Hematopoietic multipotent progenitor cell treated with erythropoietin and hydrocortisone succinate and interleukin-3 and kit ligand, for 6 days (in vitro differentiated cells): ENCODE measurements around the gene SPACA4.
"Not testable (repeated sequence)": the region's sequence is repeated elsewhere in the genome, so short reads cannot be mapped to it uniquely, and the experiment has no call there.

Experiments used
- DNase-seq: peaks from one replicate; pipeline ENCODE4 v3.0.0-alpha.2; 2015

SPACA4 gene

DNA sequence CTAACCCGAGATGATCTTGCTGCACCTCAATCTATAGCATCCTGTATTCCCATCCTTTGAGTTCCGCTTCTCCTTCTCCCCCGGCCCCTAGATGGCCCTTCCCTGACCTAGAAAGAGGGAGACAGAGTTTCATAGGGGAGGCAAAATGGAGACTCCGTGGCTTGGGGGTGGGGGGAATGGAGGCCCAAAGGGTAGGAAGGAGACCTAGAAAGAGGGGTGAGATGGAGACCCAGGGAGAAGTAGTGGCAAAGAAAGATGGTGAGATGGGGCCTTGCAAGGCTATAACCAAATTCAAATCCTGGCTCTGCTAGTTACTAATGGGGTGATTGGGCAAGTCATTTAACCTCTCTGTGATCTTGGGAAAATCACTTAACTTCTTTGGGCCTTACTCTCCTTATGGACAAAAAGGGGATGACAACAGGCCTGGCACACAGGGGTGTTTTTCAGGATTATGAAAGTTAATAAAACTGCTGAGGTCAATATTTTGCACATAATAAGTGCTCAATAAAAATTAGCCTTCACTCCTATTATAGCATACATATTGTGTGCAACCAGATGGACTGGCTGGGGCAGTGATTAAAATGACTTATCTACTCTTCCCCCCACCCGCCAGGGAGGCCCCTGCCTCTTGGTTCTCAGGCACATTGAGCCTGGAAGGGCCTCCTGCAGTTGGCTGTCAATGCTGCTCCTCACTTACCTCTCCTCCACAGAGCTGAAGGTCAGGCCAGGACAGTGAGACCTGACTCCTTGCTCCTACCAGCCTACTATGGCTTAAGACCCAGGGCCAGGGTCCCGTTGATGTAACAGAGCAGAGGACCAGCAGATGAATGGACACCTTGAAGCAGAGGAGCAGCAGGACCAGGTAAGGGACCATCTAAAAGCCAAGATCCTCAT, 13.4 kb downstream of the SPACA4 start:
- DNase-seq, result peak; percentile 67

DNA sequence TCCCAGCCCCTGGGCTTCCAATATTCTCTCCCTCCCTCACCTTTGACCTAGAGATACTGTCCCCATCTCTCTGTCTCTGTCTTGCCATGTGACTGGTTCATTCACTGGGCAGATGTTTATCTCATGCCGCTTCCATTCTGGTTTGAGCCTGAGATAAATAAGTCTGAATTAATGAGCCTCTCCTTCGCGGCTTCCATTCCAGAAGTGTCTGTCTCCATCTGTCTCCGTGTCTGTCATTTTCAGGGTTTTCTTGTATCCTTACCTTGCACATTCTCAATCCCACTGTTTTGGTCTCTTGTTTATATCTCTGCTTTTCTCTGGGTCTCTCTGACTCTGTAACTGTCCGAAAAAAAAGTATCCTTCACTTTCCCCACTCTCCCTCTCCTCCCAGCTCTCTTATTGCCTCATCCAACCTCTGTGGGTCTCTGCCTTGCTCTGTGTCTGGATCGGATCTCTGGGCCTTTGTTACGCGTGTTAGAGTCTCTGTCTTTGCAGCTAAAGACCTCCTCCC, 17.1 kb downstream of the SPACA4 start:
- peak; percentile 48 for DNase-seq

GRCh38 chr19:48624067-48624594, 17.6 kb downstream of the SPACA4 start:
- DNase-seq, result peak; percentile 98

GRCh38 chr19:48624791-48625723, 18.5 kb downstream of the SPACA4 start:
- no peak for DNase-seq

DNA sequence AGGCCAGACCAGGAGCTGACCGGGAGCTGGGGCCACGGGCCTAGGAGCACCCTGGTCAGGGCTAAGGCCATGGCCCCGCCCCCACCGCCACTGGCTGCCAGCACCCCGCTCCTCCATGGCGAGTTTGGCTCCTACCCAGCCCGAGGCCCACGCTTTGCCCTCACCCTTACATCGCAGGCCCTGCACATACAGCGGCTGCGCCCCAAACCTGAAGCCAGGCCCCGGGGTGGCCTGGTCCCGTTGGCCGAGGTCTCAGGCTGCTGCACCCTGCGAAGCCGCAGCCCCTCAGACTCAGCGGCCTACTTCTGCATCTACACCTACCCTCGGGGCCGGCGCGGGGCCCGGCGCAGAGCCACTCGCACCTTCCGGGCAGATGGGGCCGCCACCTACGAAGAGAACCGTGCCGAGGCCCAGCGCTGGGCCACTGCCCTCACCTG, 19.4 kb downstream of the SPACA4 start:
- no peak for DNase-seq

DNA sequence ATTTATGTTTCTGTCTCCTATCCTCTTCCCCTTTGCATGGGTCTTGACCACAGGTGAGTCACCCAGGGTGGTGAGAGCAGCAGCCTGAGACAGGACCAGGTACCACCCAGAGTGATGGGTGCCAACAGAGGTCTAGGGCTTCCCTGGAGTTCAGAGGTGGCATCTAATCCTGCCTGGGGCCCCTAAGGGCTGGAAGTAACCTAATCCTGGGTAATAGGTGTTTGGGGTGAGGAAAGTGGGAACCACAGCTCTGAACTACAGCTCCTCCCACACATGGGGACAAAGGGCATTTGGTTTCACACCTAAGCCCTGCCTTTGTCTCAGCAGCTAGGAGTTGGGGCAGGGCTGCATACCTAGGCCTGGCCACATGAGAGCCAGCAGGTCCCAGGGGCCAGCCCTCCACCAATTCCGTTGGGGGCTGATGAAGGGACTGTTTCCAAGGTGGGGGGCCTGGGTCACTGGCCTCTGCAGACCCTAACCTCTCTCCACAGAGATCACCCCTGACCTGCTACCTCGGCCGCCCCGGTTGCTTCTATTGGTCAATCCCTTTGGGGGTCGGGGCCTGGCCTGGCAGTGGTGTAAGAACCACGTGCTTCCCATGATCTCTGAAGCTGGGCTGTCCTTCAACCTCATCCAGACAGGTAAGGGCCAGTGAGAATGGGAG, 20.8 kb downstream of the SPACA4 start:
- no peak for DNase-seq

DNA sequence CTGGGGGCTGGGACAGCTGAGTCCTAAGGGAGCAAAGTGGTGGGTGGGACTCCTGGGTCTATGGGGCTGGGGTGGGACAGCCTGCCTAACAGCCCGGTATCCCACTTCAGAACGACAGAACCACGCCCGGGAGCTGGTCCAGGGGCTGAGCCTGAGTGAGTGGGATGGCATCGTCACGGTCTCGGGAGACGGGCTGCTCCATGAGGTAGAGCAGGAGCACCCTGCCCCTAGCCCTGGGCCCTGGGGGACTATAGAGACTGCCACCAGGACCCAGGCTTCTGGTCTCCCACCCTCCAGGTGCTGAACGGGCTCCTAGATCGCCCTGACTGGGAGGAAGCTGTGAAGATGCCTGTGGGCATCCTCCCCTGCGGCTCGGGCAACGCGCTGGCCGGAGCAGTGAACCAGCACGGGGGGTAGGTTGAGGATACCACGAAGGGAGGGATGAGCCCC, 21.3 kb downstream of the SPACA4 start:
- DNase-seq, result no peak

DNA sequence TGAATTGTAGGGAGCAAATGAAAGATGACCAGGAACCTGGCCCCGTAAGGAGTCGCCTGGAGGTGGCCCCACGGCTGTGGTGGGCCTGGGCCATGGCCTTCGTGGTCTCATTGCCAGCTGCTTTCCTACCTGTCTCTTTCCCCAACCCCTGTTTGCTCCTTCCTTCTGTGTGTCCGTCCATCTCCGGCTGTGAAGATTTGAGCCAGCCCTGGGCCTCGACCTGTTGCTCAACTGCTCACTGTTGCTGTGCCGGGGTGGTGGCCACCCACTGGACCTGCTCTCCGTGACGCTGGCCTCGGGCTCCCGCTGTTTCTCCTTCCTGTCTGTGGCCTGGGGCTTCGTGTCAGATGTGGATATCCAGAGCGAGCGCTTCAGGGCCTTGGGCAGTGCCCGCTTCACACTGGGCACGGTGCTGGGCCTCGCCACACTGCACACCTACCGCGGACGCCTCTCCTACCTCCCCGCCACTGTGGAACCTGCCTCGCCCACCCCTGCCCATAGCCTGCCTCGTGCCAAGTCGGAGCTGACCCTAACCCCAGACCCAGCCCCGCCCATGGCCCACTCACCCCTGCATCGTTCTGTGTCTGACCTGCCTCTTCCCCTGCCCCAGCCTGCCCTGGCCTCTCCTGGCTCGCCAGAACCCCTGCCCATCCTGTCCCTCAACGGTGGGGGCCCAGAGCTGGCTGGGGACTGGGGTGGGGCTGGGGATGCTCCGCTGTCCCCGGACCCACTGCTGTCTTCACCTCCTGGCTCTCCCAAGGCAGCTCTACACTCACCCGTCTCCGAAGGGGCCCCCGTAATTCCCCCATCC, 22.1 kb downstream of the SPACA4 start:
- no peak for DNase-seq

GRCh38 chr19:48629297-48629598, 22.7 kb downstream of the SPACA4 start:
- DNase-seq, result no peak

DNA sequence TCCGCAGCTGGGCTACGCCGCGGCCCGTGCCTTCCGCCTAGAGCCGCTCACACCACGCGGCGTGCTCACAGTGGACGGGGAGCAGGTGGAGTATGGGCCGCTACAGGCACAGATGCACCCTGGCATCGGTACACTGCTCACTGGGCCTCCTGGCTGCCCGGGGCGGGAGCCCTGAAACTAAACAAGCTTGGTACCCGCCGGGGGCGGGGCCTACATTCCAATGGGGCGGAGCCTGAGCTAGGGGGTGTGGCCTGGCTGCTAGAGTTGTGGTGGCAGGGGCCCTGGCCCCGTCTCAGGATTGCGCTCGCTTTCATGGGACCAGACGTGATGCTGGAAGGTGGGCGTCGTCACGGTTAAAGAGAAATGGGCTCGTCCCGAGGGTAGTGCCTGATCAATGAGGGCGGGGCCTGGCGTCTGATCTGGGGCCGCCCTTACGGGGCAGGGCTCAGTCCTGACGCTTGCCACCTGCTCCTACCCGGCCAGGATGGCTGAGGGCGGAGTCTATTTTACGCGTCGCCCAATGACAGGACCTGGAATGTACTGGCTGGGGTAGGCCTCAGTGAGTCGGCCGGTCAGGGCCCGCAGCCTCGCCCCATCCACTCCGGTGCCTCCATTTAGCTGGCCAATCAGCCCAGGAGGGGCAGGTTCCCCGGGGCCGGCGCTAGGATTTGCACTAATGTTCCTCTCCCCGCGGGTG, 23.2 kb downstream of the SPACA4 start:
- DNase-seq, result peak; percentile 45

DNA sequence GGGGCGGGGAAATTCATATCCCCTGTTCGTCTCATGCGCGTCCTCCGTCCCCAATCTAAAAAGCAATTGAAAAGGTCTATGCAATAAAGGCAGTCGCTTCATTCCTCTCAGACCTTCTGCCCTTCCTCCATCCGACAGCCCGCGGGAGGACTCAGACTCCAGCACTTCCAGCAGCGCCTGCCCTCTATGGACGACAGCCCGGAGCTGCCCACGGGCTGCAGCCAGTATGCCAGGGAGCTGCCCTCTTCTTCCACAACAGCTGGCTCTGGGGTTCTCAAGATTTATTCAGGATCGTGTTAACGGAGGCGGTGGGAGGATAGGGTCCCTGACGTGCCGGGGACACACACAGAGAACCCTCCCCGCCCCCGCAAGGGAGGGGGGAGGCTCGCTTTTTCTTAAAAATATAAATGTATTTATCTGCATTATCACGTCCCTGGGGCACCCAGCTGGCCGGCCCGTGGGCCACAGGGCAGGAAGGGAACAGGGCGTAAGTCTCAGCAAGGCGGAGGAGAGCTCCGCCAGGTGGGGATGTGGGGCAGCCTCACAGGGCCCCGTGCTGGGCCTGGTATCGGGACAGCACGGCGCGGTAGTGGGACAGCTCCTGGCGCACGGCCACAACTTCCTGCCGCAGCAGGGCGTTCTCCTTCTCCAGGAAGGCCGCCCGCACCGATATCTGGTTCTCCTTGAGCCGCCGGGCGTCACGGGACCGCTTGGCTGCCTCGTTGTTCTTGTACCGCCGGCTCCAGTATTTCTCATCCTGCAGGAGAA, 23.9 kb downstream of the SPACA4 start:
- peak; percentile 96 for DNase-seq

DNA sequence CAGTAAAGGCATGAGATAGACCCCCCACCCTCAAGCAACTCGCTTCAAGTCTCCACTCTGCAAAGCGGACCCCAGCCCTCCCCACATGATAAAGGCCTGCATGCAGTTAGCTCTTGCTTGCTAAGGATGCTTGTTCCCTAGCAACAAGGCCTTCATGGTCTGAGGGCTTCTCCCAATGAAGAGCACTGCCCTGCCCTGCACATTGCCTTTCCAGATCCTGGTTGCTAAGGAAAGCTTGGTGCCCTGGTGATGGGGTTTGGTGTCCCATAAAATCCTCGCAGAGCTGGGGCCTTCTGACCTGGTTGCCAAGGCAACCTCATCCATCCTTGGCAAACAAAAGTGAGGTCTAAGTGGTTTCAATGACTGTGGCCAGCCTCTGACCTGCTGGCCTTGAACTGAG, 24.7 kb downstream of the SPACA4 start:
- peak; percentile 51 for DNase-seq

GRCh38 chr19:48632286-48632685, 25.7 kb downstream of the SPACA4 start:
- DNase-seq, result not testable (repeated sequence)

DNA sequence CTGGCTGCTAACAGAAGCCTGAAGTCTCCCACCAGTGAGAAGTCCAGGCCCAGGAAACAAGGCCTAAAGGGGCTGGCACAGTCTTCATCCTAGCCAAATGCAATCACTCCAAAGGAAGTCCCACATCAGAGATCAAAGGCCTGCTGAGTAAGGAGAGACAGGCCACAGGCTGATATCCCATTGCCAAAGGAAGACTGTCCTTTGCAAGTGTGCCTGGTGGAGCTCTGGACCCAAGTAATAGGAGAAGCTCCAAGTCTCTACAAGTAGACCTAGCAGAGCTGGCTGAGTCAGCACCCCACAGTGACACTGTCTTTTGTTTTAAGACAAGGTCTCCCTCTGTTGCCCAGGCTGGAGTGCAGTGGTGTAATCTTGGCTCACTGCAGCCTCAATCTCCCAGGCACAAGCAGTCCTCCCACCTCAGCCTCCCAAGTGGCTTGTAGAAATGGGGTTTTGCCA, 26.2 kb downstream of the SPACA4 start:
- DNase-seq, result peak; percentile 66

- peak; percentile 45 for DNase-seq
Observed at GRCh38 chr19:48633148-48634035, 26.9 kb downstream of the SPACA4 start.

- no peak for DNase-seq
Observed at GRCh38 chr19:48634036-48634342, 27.4 kb downstream of the SPACA4 start.

GRCh38 chr19:48634424-48635262, 28.1 kb downstream of the SPACA4 start:
- DNase-seq, result peak; percentile 99

DNA sequence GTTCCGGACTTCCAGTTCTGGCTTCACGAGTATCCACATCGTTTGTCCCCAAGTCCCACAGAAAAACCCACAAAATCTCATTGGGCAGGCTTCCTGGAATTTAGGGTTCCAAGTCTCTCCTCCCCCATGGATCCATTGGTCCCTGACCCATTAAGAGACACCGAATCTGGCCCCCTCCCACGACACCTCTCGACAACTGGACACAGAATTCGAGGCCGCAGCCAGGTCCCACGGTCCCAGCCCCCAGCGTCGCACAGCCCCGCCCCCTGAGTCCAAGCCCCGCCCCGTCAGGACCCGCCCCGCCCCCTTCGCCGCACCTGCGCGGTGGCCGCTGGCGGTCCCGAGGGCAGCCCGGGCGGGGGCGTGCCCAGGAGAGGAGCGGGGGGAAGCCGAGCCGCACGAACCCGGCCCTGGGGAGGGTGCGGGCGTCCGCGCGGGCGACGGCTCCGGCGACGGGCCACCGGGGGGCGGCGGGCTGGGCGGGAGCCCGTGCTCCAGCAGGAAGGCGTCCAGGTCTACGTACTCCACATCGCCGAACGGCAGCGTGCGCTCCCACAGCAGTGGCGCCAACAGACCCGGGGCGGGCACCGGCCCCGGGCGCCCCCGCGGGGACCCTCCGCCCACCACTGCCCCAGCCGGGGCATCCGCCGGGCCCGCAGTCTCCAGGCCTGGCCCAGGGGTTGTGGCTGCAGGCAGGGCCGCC, 28.9 kb downstream of the SPACA4 start:
- DNase-seq, result peak; percentile 81
